GM21529 (cell line): ENCODE measurements around the gene CHERP.
"Not testable (repeated sequence)": the region's sequence is repeated elsewhere in the genome, so short reads cannot be mapped to it uniquely, and the experiment has no call there.

ENCODE experiments used
- ATAC-seq: cut with Tn5 transposase; IDR thresholded peaks from one replicate; pipeline ENCODE4 v1.9.1; 2021; ENCODE audit not compliant: unreplicated experiment

Gene CHERP

DNA sequence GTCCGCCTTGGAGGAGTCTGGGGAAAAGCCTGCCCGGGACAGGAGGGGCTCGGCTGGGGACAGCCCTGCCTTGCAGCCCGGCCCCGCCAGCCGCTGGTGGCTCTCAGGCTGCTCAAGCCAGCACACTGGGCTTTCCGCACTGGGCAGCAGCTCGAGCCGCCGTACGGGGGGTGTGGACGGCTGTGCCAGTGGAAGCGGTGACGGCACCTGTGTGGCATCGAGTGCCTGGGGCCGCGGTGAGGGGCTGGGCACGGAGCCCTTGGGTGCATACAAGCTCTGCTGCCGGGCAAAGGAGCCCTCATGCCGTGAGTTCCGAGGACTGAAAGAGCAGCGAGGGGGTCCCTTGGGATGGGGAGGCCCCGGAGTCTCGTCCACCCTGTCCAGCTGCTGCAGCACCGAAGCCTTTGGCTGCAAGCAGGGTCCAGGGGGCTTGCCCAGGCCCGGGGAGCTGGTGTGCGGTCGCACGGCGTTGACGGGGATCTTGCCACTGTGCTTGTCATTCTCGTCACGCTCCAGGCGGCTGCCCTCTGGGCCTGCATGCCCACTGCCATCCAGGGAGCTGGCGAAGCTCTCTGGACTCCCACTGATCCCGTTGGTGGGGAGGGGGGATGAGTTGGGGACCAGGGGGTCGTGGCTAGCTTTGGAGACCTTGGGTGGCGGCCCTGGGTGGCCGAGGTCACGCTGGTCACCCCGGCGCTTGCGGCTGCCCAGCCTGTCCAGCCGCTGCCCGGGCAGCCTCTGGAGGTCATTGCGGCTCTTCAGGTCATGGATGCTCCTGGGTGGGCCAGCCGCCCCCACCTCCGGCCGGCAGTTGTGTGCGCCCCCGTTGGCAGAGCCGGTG, 34.7 kb upstream of the CHERP start:
- ATAC-seq = no peak

DNA sequence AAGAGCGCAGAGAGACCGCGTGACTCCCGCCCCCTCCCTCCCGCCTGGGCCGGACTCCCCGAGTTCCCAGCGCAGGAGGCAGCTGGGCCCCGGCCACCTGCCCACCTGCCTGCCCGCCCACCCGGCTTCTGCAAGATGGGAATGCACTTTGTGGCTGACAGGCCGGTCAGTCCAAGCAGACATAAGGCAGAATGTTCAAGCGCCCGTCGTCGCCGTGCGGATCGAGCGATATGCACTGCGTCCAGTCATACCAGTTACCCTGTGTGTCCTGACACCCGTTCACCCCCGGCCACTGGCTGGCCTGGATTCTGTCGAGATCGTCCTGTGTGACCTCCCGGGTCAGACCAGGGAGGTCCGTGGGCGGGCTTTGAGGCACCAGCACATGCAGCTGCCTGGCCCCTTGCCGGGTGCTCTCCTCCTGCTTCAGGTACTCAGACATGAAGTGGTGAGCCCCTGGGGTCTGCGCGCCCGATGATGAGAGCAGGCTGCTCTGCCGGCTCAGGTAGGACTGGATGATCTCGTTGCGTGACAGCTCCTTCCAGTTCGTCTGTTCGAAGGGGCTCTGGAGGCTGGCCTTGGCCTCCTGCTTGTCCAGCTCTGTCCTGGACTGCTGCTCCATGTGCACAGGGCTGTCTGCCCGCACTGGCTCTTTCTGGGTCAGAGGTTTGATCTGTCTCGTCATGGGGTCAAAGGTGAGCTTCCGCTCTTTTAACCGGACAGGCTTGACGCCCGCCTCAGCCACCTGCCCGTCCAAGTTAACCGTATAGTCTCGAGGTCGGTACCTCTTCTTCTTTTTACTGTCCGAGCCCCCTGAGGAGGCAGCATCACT, 33.8 kb upstream of the CHERP start:
- no peak for ATAC-seq

DNA sequence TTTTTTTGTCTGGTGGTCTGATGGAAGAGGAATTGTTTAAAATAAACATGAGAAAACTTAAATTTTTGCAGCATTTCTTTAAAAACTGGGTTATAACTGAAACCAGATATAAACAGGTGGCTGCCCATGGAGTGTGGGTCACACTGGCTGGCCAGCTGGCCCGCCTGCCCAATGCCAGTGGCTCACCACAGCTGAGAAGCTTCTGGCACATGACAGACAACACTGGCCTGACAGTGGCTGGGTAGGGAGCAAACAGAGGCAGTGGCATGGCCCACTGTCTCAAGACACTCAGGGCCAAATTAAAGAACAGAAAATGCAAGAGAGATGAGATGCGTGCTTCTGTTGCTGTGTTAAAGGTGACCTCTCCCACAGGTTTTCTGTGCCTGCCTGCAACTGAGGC, 33.0 kb upstream of the CHERP start:
- ATAC-seq = no peak

DNA sequence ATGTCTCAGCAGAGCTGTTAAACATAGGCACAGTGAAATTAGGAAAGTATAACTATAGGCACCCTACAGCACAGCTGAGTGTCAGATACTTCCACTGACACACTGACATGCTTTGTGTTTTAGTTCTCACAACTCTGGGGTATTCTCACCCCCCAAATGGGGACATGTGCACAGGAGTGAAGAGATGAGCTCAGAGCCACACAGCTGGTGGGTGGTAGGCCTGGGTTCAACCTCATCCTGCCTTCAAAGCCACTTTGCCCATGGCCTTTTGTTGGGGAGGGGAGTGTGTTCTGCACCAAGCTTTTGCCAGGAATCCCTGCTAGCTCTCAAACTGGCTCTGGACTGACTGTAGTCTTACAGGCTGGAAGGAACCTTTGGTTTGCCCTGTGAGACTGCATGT, 31.7 kb upstream of the CHERP start:
- ATAC-seq = no peak

DNA sequence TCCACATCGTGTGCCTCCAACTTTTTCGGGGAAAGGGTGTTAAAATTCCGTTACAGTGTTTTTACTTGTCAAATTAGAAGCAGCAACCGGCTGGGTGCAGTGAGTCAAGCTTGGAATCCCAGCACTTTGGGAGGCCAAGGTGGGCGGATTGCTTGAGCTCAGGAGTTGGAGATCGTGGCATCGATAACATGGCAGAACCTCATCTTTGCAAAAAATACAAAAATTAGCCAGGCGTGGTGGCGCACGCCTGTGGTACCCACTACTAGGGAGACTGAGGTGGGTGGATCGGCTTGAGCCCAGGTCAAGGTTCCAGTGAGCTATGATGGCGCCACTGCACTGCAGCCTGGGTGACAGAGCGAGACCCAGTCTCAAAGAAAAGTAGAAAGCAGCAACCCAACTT, 31.1 kb upstream of the CHERP start:
- ATAC-seq = no peak

DNA sequence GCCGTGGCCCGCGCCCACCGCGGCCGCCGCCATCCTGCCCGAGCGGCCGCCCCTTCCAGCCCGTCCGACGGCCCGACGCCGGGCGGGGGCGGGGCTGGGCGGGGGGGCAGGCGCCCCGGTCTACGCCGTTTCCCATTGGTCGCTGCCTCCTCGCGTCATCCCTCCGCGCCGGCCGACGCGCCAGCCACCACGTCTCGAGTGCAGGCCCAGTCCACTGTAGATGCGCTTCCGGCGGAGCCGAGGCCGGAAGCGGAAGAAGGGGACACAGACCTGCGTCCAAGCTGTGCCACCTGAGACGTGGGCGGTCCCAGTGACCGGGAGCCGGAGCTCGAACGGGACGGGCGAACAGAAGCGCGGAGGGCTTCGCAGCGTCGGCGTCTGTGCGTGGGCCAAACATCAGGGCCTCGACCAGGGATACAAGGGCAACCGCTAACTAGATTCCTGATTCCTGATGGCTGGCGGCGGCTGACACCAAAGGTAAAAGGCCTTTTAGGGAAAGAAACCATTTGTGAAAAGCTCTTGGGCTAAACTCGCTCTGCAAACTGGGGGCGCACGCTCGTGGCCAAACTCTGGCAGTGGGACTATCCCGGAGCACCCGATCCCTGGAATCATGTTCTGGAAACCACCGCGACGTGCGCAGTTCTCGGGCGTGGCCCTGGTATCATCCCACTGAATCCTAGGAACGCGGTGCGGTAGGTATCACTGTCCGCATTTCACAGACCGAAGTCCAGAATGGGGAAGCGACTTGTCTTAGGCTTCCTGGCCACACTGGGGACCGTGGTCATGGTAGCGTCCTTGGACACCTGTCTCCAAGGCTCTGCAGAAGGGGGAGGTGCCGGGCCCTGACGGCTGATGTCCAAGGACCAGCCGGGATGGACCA, 30.3 kb upstream of the CHERP start, which contains the start of gene SLC35E1:
Gene SLC35E1, minus strand, starts transcription at position 84 of the 880 bp plus-strand sequence. Its CDS starts 51 bp downstream, at position 33.
- ATAC-seq = peak; percentile 75

DNA sequence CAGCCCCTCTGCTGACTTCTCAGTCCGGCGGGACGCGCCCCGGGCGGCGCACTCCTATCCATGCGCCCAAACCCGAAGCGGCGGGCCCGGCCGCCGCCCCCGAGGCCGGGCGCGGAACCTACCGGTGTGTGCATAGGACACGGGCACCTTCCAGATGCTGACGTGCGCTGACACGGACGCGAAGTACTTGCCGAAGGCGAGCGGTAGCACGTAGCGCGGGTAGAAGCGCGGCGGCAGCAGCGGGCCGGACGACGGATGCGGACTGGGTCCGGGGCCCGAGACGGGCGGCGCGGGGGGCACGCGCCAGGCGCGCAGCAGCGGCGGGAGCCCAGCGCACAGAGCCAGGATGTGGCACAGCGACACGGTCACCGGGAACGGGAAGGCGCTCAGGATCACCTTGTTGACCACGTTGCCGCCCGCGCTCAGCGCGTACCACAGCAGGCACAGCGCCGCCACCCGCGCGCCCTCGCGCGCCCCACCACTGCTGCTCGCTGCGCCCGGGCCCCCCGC, 29.6 kb upstream of the CHERP start:
- peak; percentile 28 for ATAC-seq

DNA sequence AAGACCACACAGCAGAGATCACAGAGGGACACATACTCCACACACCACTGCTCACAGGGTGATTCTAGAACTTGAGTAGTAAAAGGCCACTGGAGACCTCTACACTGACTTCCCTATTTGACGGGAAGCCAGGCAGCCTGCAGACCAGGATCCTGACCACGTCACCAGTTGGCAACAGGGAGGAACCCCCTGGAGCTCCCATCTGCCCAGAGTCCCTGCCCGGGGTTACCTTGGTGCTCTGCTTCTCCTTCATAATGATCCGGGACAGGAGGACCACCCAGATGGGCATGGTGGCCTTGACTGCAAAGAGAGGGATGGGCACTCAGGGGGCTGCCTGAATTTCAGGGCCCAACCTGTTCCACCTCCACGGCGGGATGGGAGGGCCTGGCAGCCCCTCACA, 29.0 kb upstream of the CHERP start:
- ATAC-seq = no peak

DNA sequence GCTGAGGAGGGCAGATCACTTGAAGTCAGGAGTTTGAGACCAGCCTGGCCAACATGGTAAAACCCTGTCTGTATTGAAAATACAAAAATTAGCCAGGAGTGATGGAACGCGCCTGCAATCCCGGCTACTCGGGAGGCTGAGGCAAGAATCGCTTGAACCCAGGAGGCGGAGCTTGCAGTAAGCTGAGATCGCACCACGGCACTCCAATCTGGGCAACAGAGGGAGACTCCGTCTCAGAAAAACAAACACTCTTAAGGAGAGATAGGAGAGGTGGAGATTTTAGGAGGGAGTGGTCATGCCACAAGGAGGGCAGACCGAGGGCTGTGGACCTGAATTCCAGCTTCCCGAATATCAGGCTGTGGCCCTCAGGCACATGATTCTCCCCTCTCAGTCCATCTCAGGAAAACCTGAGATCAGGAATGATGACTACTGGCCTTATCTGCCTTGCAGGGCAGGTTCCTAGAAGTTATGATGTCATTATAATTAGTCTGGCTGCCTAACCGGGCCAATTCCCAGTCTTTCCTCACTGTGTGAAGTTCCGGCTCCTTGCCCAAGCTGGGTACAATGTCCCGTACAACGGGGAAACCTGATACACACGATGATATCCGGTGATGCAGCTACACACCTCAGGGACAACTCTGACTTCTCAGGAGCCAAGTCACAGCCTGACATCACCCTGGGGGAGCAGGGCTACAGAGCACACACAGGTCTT, 27.5 kb upstream of the CHERP start:
- no peak for ATAC-seq

DNA sequence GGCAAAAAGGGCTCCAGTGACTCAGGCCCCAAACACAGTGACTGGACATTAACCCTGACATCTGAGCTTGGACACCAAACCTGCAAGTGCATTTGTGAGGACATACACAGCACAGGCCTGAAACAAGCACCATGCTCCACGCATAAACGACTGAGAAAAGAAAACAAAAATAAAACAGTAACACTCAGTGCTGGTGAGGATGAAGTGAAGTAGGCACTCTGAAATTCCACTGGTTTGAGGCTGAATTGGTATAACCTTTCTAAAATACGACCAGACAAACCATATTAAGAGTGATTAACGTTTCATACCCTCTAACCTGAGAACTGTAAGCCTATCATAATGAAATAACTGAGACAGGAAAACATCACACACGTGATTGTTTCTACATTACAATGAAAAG, 24.5 kb upstream of the CHERP start:
- no peak for ATAC-seq

DNA sequence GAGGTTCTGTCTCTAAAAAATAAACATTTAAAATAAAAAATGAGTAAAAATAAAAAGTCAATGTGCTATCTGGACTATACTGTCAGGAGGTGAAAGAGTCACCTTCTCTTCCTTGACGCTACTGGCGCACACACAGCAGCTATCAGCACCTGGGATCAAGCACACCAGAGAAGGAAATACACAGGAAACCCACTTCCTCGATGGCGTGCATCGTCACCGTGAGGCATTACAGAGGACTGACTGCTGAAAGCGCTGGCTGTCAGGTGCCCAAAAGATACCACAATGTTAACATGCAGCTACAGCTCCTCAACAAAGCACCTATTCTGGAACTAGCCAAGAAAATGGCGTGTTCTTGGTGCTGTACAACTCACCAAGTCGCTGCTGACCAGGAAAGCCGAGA, 23.9 kb upstream of the CHERP start:
- ATAC-seq = no peak

DNA sequence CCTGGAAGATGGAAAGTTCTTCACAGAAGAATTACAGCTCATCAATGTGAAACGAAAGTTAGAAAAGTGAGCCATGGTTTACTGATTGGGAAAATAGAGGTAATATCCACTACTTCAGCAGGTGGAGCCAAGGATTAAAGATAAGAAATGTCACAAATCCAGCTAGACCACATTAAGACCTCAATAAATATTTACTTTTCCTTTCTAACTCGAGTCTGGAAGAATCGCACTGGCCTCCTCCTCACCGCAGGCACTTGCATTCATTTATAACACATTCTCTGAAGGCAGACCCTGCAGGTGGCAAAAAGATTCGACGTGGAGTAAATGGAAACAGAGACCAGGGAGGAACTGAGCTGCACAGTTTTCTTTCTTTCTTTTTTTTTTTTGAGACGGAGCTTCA, 22.6 kb upstream of the CHERP start:
- ATAC-seq = no peak

DNA sequence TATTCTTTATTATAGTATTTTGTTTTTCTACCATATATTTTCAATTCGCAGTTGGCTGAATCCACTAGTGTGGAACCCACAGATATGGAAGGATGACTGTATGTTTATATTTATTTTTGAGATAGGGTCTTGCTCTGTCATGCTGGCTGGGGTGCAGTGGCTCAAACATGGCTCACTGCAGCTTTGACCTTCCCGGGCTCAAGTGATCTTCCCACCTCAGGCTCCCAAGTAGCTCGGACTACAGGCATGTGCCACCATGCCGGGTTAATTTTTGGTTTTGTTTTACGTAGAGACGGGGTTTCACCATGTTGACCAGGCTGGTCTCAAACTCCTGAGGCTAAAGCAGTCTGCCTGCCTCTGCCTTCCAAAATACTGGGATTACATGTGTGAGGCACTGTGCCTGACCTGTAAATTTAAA, 20.4 kb upstream of the CHERP start:
- ATAC-seq = no peak

DNA sequence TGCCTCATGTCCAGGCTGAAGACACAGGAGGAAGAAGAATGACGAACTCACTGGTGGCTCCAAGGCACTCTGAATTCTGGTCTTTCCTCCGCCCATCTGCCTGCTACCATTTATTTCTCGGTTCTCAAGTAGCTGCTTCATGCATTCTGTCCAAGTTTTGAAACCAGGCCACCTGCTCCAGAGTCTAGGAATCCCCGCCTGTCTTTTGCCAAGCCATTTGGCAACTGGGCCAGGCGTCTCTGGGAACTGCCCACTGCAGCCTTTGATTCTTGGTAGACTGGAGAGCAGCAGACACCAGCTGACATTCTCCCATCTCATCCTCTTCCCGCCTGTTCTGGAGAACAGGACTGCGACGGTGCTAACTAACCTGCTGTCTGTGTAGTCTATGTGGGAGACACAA, 19.1 kb upstream of the CHERP start:
- ATAC-seq = no peak

DNA sequence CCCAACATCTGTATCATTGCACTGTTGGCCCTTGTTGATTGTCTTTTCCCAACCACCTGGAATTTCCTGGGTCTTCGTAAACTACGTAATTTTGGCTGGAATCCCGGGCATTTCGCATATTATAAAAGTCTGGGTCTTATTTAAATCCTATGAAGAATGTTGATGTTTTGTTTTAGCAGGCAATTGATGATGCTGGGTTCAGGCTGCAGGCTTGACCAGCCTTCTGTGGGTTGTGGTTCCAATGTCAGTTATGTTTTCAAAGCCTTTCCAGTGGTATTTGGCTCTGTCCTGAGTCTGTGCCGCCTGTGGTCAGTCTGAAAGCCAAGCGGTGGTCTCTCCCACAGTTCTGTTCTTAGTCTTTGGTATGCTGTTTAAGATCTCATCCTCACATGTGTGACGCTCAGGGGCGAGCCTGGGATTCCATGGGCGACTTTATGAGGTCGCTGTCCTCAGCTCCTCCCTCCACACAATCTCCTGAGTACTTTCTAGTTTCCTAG, 17.6 kb upstream of the CHERP start:
- ATAC-seq = no peak

DNA sequence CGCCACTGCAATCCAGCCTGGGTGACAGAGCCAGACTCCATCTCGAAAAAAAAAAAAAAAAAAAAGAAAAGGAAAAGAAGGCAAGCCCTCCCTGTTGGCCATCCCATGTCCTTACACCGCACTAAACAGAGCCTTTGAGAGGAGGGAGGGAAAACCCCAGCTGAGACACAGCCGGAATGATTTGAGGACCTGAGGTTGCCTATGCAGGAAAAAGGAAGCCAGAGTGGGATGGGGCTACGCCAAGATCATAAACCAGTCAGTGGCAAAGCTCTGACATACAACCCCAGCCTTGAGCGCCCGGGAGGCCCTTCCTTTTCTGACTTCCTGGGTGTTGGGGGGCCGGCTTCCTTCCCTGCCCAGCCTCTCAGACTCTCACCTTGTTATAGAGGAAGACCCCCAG, 12.5 kb upstream of the CHERP start:
- no peak for ATAC-seq

DNA sequence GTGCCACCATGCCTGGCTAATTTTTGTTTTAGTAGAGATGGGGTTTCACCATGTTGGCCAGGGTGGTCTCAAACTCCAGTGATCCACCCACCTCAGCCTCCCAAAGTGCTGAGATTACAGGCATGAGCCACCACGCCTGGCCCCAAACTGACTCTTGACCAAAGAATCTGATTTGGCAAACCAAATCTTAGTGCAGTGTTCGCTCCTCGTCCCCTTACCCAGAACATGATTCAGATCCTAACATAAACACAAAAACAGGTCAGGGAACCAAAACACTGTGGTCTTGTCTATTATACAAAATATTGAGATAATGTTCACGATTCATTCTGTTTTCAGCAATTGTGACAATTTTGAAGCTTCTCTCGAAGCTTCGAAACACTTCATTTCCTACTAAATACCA, 9.7 kb upstream of the CHERP start:
- ATAC-seq = not testable (repeated sequence)

DNA sequence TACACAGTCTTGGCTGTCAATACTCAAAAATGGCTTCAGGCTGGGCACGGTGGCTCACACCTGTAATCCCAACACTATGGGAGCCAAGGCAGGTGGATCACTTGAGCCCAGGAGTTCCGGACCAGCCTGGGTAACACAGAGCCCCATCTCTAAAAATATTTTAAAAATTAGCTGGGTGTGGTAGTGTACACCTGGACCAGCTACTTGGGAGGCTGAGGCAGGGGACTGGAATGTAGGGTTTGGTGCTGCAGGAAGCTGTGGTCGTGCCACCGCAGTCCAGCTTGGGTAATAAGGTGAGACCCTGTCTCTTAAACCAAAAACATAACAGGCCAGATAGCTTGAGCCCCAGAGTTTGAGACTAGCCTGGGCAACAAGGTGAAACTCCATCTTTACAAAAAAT, 6.7 kb upstream of the CHERP start:
- no peak for ATAC-seq

DNA sequence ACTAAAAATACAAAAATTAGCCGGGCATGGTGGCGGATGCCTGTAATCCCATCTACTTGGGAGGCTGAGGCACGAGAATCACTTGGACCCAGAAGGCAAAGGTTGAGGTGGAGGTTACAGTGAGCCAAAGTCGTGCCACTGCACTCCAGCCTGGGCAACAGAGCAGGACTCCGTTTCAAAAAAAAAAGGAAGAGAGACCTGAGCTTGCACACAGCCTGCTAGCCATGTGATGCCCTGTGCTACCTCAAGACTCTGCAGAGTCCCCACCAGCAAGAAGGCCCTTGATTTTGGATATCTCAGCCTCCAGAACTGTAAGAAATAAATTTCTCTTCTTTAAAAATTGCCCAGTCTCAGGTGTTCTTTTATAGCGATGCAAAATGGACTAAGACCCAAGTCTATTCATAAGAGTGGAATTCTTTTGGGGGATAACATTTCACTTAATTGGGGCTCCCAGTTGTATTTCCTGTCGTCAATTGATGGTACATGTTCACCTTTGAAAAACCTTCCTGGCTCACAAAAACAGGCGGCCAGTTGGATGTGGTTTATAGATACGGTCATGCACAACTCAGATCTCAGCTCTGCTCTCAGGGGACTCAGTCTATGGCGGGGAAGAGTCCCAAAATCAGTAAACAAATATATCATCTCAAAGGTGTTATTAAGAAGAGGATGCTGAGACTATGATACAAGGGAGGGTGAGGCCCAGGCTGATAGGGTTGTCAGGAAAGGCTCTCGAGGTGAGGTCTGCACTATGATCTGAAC, 2.4 kb upstream of the CHERP start:
- ATAC-seq = no peak
